Skeletal muscle cell (primary cell): ENCODE measurements around the gene CNTNAP1.
"Not testable (repeated sequence)": the region's sequence is repeated elsewhere in the genome, so short reads cannot be mapped to it uniquely, and the experiment has no call there.

Experiments
- DNase-seq: peaks from one replicate; pipeline ENCODE4 v3.0.0-alpha.2; 2010; ENCODE audit warnings: low read depth
- H3K4me3 ChIP-seq: 2 replicates; pipeline ENCODE4 v1.5.1; 2011; ENCODE audit warnings: low read depth, mild to moderate bottlenecking, control low read depth, low read length, moderate library complexity

The CNTNAP1 gene

DNA sequence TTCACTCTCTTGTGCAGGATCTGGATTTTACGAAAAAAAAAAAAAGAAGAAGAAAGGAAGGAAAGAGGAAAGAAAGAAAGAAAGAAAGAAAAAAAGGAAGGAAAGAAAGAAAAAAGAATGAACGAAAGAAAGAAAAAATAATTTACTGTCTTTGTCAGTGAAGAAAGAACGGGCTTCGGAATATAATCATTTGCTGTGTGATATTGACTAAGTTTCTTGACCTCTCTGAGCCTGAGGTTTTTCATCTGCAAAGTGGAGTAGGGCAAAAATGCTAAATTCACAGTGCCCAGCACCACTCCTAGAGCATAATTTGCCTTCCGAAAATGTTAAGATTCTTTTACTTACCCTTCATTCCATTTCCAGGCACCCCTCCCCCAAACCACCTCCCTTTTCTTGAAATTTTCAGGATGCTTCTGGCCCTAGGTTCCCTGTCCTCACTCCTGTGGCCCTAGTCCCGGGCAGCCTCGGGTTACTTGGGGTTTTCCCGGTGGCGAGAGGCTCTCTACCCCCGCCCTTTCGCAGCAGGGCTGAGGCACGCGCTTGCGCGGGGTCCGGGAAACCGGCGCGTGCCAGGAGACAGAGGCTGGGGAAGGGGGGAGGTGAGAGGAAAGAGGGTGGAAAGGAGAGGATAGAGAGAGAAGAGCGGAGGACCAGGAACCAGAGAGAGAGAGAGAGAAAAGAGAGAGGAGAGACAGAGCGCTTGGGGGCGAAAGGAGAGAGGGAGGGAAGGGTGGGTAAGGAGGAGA lies at the start of gene CNTNAP1:
Gene CNTNAP1, plus strand, starts transcription at position 556 of the 746 bp plus-strand sequence. CDS start 299 bp downstream, outside the sequence.
- no peak for DNase-seq
- peak within 1 kb of the TSS; percentile 68 for H3K4me3 ChIP-seq

DNA sequence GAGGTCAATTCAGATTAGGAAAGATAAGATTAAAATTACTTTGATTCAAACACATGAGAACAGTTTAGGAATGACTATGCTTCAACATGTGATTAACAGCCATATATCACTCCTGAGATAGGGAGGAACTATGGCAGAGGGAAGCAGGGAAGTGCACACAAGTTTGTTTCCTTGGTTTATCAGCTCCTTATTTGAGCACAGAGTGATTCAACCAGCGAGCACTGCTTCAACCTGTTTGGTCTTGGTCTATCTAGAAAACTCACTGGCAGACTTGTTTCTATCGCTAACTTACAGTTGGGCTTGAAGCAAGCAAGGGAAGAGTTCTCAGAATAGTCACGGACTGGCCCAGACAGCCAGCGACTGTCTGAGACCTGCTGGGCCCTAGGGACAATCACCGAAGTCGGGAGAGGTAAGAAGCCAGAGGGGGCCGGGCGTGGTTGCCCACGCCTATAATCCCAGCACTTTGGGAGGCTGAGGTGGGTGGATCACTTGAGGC lies 49.3 kb upstream of the CNTNAP1 start:
- no peak for DNase-seq

DNA sequence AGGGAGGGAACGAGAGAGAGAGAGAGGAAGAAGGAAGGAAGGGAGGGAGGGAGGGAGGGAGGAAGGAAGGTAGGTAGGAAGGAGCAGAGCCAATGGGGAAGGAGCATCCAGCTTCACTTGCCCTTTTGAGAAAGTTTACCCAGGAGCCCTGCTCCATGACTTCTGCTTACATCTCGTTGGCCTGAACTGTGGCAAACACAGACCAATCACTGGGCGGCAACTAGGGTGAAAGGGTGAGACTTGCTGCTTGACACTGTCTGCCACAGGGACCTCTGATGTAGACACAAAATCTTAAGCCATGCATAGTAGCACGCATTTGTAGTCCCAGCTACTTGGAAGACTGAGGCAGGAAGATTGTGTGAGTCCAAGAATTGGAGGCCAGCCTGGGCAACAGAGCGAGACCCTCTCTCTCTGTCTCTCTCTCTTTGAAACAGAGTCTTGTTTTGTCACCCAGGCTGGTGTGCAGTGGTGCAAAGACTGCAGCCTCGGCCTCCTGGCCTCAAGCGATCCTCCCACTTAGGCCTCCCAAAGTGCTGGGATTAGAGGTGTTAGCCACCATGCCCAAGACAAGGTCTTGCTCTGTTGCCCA lies 42.7 kb upstream of the CNTNAP1 start:
- no peak for DNase-seq
- H3K4me3 ChIP-seq = no peak overlapping the region

More for the DNA sequence above, 49.3 kb upstream of the CNTNAP1 start:
- no peak overlapping the region for H3K4me3 ChIP-seq

DNA sequence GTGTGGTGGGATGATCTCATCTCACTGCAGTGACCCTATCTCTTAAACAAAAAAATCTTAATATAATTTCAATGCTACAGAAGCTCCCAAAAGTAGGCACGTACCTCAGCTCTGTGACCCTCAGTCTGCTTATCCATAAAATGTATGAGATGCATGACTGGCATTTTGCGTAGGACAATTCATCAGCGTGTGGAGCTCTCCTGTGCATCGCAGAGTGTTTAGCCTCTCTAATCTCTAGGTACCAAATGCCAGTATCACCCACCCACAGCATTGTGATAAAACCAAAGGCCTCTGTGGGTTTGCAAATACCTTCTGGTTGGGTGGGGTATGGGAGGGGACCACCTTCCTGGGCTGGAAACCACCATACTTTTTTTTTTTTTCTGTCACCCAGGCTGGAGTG lies 42.2 kb upstream of the CNTNAP1 start:
- H3K4me3 ChIP-seq = no peak overlapping the region
- DNase-seq = no peak

- DNase-seq = no peak
- H3K4me3 ChIP-seq = no peak overlapping the region
Observed at GRCh38 chr17:42642336-42642735, 40.0 kb upstream of the CNTNAP1 start.

GRCh38 chr17:42647778-42648177 lies 34.6 kb upstream of the CNTNAP1 start:
- DNase-seq = no peak
- no peak overlapping the region for H3K4me3 ChIP-seq

GRCh38 chr17:42651392-42651791 lies 30.9 kb upstream of the CNTNAP1 start:
- no peak for DNase-seq
- H3K4me3 ChIP-seq = no peak overlapping the region

- no peak for DNase-seq
Observed at GRCh38 chr17:42653179-42654124, 28.9 kb upstream of the CNTNAP1 start.

GRCh38 chr17:42655528-42655927 lies 26.8 kb upstream of the CNTNAP1 start:
- DNase-seq = no peak
- no peak overlapping the region for H3K4me3 ChIP-seq

More at GRCh38 chr17:42653179-42654124, 28.9 kb upstream of the CNTNAP1 start:
- H3K4me3 ChIP-seq = peak overlapping the region; percentile 33

- no peak overlapping the region for H3K4me3 ChIP-seq
- no peak for DNase-seq
Observed at GRCh38 chr17:42657824-42658588, 24.3 kb upstream of the CNTNAP1 start.

DNA sequence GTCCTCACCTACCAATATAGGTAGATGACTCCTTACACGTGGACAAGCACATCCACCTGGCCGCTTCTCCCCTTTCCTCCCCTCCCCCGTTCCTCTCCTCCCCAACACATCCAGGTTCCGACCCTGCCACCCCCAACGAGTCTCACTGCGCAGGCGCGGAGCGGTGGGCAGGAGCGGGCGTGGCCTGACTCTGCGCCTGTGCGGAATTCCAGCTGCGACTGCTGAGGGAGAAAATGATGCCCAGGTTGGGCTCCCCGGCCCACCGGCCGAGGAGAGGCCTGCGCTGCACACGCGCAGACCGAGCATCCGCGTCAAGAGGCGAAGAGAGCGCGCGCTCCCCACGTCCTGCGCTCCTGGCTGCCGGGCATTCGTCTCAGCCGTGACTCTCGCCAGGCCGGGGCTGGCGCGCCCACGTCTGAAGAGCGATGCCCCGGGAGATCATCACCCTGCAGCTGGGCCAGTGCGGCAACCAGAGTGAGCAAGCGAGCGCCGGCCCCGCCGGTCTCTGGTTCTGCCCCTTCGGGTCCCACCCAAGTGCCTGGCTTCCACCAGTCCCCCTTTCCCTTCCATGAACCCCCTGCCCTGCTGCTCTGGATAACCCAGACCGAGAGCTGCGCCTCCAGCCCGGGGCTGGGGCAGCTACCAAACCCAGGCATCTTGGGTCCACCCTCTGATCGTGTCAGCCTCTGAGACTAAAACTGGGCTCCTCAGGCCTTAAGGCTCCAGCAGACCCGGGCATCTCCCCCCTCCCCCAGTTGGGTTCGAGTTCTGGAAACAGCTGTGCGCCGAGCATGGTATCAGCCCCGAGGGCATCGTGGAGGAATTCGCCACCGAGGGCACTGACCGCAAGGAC lies 23.0 kb upstream of the CNTNAP1 start, which contains the start of gene TUBG2:
Gene TUBG2, plus strand, starts transcription at position 206 of the 853 bp plus-strand sequence. Its CDS starts 220 bp downstream, at position 426.
- no peak for DNase-seq
- H3K4me3 ChIP-seq = peak within 1 kb of the TSS; percentile 78

- not testable (repeated sequence) for DNase-seq
- H3K4me3 ChIP-seq = peak overlapping the region; percentile 78
Observed at GRCh38 chr17:42659932-42660274, 22.4 kb upstream of the CNTNAP1 start.

DNA sequence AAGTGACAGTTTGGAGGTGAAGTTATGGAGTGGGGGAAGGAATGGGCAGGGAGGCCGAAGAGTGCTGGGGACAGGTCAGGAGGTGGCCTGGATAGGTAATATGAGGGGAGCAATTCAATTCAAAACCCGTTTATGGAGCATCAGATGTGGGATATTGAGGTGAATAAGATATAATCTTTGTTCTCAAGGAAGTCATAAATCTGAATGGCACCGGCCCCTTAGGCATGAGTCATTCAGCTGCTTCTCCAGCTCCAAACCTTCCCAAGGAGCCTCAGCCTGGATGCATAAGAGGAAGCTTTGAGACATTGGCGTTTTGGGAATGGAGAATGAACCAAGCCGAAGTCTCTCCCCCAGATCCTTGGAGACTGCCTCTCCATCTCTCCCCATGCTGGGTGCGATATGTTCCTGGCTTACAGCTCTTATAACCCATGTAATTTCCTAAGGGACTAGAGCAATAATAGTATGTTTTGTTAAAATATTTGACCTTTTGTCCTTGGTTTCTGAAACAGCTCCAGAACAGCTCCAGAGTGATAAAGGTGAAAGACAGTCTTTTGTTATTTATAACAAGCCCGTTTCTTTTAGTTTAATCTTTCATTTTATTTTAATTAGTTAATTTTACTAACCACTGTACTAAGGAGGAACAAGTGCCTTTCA lies 21.5 kb upstream of the CNTNAP1 start:
- DNase-seq = no peak
- peak overlapping the region; percentile 27 for H3K4me3 ChIP-seq

GRCh38 chr17:42665581-42666001 lies 16.7 kb upstream of the CNTNAP1 start:
- DNase-seq = no peak
- no peak overlapping the region for H3K4me3 ChIP-seq

DNA sequence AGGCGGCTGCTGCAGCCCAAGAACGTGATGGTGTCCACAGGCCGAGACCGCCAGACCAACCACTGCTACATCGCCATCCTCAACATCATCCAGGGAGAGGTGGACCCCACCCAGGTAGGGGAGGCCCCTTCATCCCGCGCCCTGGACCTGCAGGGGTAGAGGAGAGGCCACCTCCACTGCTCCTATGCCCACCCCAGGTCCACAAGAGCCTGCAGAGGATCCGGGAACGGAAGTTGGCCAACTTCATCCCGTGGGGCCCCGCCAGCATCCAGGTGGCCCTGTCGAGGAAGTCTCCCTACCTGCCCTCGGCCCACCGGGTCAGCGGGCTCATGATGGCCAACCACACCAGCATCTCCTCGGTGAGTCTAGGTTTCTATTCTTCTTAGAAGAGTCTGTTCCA lies 16.2 kb upstream of the CNTNAP1 start:
- not testable (repeated sequence) for H3K4me3 ChIP-seq

GRCh38 chr17:42667088-42667951 lies 15.0 kb upstream of the CNTNAP1 start:
- DNase-seq = no peak
- no peak overlapping the region for H3K4me3 ChIP-seq

More for the DNA sequence above, 16.2 kb upstream of the CNTNAP1 start:
- not testable (repeated sequence) for DNase-seq

DNA sequence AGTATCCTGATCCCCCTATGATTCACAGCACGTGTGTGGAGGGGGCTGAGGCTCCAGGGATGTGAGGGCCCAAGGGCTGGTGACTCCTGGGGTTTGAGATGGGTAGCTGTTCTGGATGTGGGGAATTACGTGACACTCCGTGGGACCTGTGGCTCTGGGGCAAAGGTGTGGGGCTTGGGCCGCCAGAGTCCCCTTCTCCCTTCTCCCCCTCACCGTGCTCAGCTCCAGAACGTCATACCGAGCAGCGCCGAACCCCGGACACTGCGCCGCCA lies 12.7 kb upstream of the CNTNAP1 start:
- no peak for DNase-seq
- H3K4me3 ChIP-seq = no peak overlapping the region
